ENCODE data around the gene RWDD3.

RWDD3 gene

DNA sequence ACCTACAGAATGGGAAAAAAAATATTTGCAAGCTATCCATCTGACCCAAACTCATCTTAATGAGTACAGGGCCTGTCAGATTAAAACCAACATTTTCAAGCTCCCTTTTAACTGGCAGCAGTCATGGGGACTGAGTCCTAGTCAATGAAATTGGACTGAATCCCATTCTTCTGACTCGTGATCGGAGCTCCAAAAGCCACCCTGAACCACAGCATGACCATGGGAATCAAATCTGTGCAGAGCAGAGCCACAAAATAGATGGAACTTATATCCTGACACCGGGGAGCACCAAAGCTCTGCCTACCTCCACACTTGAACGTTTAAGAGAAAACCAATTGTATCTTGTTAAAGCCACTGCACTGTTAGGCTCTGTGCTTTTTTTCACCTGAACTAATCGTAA, 5.0 kb upstream of the RWDD3 start:
- TF ChIP-seq, protein P1, sequence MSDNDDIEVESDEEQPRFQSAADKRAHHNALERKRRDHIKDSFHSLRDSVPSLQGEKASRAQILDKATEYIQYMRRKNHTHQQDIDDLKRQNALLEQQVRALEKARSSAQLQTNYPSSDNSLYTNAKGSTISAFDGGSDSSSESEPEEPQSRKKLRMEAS (IDR thresholded peaks at IDR 0.05) = no peak

DNA sequence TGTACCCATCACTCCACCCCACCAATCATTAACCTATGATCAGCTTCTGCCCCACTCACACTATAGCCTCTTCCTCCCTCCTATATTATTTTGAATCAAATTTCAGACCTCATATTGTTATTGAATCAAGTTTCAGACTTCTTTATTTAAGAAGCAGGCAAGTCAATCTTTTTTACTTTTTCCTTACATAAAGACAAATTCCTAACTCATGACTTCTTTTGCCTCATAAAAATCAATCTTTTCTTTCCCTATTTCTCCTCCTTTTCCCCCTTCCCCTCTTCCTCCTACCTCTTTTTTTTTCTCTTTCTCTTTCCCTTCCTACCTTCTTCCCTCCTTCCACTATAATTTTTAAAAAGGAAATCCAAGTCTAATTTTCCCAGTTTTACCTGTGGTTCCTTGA, 4.3 kb upstream of the RWDD3 start:
- no peak for TF ChIP-seq ZBTB7A (IDR thresholded peaks at IDR 0.05; ENCODE audit: low read depth)
- no peak for TF ChIP-seq FOXM1 (IDR thresholded peaks at IDR 0.05; ENCODE audit: borderline replicate concordance, low read depth)
- no peak for TF ChIP-seq EGR1 (IDR thresholded peaks at IDR 0.05)
- no peak for TF ChIP-seq RAD21 (IDR thresholded peaks at IDR 0.05; ENCODE audit: low read depth)
- TF ChIP-seq, protein P2, sequence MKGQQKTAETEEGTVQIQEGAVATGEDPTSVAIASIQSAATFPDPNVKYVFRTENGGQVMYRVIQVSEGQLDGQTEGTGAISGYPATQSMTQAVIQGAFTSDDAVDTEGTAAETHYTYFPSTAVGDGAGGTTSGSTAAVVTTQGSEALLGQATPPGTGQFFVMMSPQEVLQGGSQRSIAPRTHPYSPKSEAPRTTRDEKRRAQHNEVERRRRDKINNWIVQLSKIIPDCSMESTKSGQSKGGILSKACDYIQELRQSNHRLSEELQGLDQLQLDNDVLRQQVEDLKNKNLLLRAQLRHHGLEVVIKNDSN (IDR thresholded peaks at IDR 0.05) = no peak
- no peak for TF ChIP-seq EP300 (IDR thresholded peaks at IDR 0.05; ENCODE audit: borderline replicate concordance)
- TF ChIP-seq NFIC (IDR thresholded peaks at IDR 0.05) = no peak

DNA sequence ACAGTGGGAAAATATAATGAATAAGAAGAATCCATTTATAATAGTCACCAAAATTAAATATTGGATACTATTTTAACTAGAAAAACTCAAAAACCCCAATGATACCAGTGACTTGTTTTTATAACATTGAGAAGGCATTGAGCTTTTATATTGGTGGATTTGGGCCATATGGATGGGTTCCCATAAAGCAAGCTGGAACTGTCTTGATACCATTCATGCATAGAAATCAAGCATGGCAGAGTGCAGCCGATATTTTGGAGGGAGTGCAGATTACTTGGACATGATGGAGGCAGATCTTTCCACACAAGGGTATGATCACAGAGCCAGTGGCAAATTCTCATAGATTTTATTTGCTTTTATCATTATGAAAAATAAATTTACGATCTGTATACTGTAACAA, 3.8 kb upstream of the RWDD3 start:
- TF ChIP-seq ZBTB7A (IDR thresholded peaks at IDR 0.05; ENCODE audit: low read depth) = no peak
- TF ChIP-seq RAD21 (IDR thresholded peaks at IDR 0.05; ENCODE audit: low read depth) = no peak
- no peak for TF ChIP-seq TAF1 (IDR thresholded peaks at IDR 0.05; ENCODE audit: low read depth)
- TF ChIP-seq NFIC (IDR thresholded peaks at IDR 0.05) = no peak
- TF ChIP-seq YY1 (IDR thresholded peaks at IDR 0.05; ENCODE audit: low read depth) = no peak

DNA sequence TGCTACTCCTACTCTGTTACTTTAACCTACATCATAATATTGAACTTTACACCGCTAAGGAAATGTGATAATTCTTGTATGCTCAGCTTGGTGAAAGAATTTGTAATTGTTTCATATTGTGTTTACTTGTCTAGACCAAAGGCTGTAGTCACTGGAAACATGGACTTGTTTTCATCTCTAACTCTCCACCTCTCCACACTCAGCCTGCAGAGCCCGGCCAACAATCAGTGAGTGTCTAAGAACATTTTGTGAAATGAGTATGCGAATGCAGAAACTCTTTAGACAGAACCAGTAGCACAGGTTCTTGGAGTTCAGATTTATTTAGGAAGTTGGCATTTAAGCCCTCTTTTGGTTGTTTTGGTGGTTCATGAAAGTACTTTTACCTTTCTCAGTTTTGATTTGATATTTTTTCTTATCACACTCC, 3.2 kb upstream of the RWDD3 start:
- no peak for TF ChIP-seq TEAD4 (IDR thresholded peaks at IDR 0.05)
- no peak for TF ChIP-seq RAD21 (IDR thresholded peaks at IDR 0.05; ENCODE audit: low read depth)
- no peak for TF ChIP-seq TAF1 (IDR thresholded peaks at IDR 0.05; ENCODE audit: low read depth)
- no peak for TF ChIP-seq FOXM1 (IDR thresholded peaks at IDR 0.05; ENCODE audit: borderline replicate concordance, low read depth)
- no peak for TF ChIP-seq ZBTB7A (IDR thresholded peaks at IDR 0.05; ENCODE audit: low read depth)
- no peak for TF ChIP-seq YY1 (IDR thresholded peaks at IDR 0.05; ENCODE audit: low read depth)
- TF ChIP-seq, protein P1 (IDR thresholded peaks at IDR 0.05) = no peak
- TF ChIP-seq CREB1 (IDR thresholded peaks at IDR 0.05; ENCODE audit: low read depth) = no peak
- TF ChIP-seq, protein P3, sequence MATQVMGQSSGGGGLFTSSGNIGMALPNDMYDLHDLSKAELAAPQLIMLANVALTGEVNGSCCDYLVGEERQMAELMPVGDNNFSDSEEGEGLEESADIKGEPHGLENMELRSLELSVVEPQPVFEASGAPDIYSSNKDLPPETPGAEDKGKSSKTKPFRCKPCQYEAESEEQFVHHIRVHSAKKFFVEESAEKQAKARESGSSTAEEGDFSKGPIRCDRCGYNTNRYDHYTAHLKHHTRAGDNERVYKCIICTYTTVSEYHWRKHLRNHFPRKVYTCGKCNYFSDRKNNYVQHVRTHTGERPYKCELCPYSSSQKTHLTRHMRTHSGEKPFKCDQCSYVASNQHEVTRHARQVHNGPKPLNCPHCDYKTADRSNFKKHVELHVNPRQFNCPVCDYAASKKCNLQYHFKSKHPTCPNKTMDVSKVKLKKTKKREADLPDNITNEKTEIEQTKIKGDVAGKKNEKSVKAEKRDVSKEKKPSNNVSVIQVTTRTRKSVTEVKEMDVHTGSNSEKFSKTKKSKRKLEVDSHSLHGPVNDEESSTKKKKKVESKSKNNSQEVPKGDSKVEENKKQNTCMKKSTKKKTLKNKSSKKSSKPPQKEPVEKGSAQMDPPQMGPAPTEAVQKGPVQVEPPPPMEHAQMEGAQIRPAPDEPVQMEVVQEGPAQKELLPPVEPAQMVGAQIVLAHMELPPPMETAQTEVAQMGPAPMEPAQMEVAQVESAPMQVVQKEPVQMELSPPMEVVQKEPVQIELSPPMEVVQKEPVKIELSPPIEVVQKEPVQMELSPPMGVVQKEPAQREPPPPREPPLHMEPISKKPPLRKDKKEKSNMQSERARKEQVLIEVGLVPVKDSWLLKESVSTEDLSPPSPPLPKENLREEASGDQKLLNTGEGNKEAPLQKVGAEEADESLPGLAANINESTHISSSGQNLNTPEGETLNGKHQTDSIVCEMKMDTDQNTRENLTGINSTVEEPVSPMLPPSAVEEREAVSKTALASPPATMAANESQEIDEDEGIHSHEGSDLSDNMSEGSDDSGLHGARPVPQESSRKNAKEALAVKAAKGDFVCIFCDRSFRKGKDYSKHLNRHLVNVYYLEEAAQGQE (IDR thresholded peaks at IDR 0.05; ENCODE audit: low read depth) = no peak
- no peak for TF ChIP-seq TCF12 (IDR thresholded peaks at IDR 0.05; ENCODE audit: low read depth)
- TF ChIP-seq EP300 (IDR thresholded peaks at IDR 0.05; ENCODE audit: borderline replicate concordance) = no peak
- TF ChIP-seq EGR1 (IDR thresholded peaks at IDR 0.05) = no peak
- TF ChIP-seq, protein P2 (IDR thresholded peaks at IDR 0.05) = no peak
- TF ChIP-seq CEBPB (IDR thresholded peaks at IDR 0.05) = no peak
- TF ChIP-seq NFIC (IDR thresholded peaks at IDR 0.05) = no peak

DNA sequence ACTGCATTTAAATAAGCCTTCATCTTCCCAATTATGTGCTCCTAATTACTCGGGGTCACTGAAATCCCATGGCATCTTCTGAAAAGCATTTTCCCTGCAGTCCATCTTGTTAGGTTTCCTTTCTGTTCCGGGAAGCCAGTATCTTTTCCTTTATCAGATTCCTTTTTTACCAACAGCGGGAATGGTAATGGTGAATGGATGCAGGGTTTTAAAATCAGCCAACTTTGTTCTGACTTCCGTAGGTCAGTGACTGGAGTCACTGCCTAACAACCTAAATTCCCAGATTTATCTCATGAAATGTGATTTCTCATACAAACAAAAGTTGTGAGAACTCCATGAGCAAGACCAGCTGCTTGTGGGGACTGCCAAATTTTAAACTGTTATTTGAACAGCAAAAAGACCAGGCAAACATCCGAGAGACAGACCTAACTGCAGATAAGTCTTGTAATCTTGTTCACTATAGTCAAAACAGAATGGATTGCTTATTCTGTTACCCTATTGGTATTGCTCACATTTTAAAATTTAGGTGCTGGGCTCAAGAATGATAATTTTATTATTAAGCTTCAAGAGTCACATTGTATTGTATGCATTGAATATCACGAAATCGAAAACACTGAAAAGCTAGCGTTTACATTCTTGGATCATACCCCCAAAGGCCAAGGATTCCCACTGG, 1.2 kb upstream of the RWDD3 start:
- no peak for TF ChIP-seq YY1 (IDR thresholded peaks at IDR 0.05; ENCODE audit: low read depth)
- TF ChIP-seq, protein P2 (IDR thresholded peaks at IDR 0.05) = no peak
- TF ChIP-seq, protein P3 (IDR thresholded peaks at IDR 0.05; ENCODE audit: low read depth) = no peak
- no peak for TF ChIP-seq CREB1 (IDR thresholded peaks at IDR 0.05; ENCODE audit: low read depth)
- TF ChIP-seq TEAD4 (IDR thresholded peaks at IDR 0.05) = no peak
- TF ChIP-seq FOXM1 (IDR thresholded peaks at IDR 0.05; ENCODE audit: borderline replicate concordance, low read depth) = no peak
- TF ChIP-seq TAF1 (IDR thresholded peaks at IDR 0.05; ENCODE audit: low read depth) = no peak

DNA sequence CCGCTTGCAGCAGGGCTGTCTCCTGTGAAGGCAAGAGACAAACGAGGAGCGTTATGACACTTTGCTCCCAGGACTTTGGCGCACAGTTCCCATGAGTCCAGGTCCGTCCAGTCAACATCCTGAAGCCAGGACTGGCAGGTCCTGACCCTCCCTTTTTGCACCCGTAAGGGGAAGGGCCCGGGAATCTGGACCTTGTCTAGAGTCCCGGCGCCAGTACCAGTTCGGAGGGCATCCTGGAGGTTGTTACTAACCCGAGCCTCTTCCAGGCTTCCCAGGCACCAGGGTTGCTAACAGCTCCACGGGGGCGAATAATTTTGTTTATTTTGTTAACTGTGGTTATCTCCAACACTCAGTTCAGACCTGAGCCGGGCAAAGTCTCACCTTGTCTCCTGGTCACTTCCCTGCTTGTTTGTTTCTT, 682 bp upstream of the RWDD3 start:
- no peak for TF ChIP-seq ZBTB7A (IDR thresholded peaks at IDR 0.05; ENCODE audit: low read depth)
- TF ChIP-seq TEAD4 (IDR thresholded peaks at IDR 0.05) = no peak
- no peak for TF ChIP-seq CEBPB (IDR thresholded peaks at IDR 0.05)
- TF ChIP-seq EP300 (IDR thresholded peaks at IDR 0.05; ENCODE audit: borderline replicate concordance) = no peak
